GM12878 (cell line): ENCODE data around the gene RNF181. TPM values are rescaled to one million over a fixed set of nuclear protein-coding genes. Genes with fewer than 3 reads are reported as not detected.

Experiments used
- ATAC-seq: fragments of 200-7000 bp; cut with Tn5 transposase; 3 replicates; pipeline ENCODE4 v1.9.1; 2020; ENCODE audit warnings: mild to moderate bottlenecking, moderate library complexity
- BruUV-seq: library from RNA; stranded (reverse); fragments of 400-500 nt; replicated peaks from 2 replicates; lab custom pipeline; 2021; lab: Mats Ljungman, UMichigan
- CTCF ChIA-PET: fragments of 300-600 bp; sonication (Branson Sonifier 250); formaldehyde crosslinking; extraction: SDS; loops from one replicate; lab custom pipeline; 2021; ENCODE audit warnings: inconsistent platforms; lab: Yijun Ruan, JAX
- POLR2A ChIA-PET: fragments of 350-600 bp; formaldehyde crosslinking; extraction: SDS; loops from one replicate; lab custom pipeline; 2021; ENCODE audit warnings: inconsistent platforms; lab: Charles Lee
- RAD21 ChIA-PET: fragments of 300-600 bp; sonication (Branson Sonifier 250); formaldehyde crosslinking; loops from one replicate; lab custom pipeline; 2023; ENCODE audit warnings: antibody characterized with exemption; ENCODE audit not compliant: unreplicated experiment; lab: Charles Lee
- SMC1A ChIA-PET: fragments of 300-600 bp; sonication (Branson Sonifier 250); formaldehyde crosslinking; loops from one replicate; lab custom pipeline; 2023; ENCODE audit not compliant: unreplicated experiment, uncharacterized antibody; lab: Charles Lee
- DNase-seq: peaks from one replicate; pipeline ENCODE4 v3.0.0-alpha.2; 2011; ENCODE audit warnings: low read depth, low spot score
- FAIRE-seq: peaks from 3 replicates; lab custom pipeline; 2011; peaks lifted over from hg19 to GRCh38; lab: Jason Lieb, UNC
- H2AFZ ChIP-seq: 2 replicates; pipeline ENCODE4 v1.6.0; 2011; ENCODE audit warnings: low read depth, low read length, control low read depth; ENCODE audit not compliant: control insufficient read depth
- H3K27ac ChIP-seq: 2 replicates; pipeline ENCODE4 v1.5.1; 2011; ENCODE audit warnings: control low read depth; ENCODE audit not compliant: control insufficient read depth, insufficient read depth
- H3K27me3 ChIP-seq, 2 experiments: replicated peaks in 1 of 2; 2 replicates each; pipeline versions ENCODE4 v1.6.0 to v1.6.1; 2011; ENCODE audit warnings: low read length in 1 of 2; ENCODE audit not compliant: control insufficient read depth in 2 of 2, insufficient read depth in 2 of 2
- H3K36me3 ChIP-seq, 2 experiments: 2 replicates each; pipeline ENCODE4 v1.5.1; 2011; ENCODE audit warnings: low read length in 1 of 2; ENCODE audit not compliant: control insufficient read depth in 2 of 2, insufficient read depth in 2 of 2
- H3K4me1 ChIP-seq: 2 replicates; pipeline ENCODE4 v1.6.1; 2011; ENCODE audit warnings: mild to moderate bottlenecking, low read length, moderate library complexity, mixed read lengths; ENCODE audit not compliant: control insufficient read depth, insufficient read depth
- H3K4me2 ChIP-seq: 2 replicates; pipeline ENCODE4 v1.6.0; 2011; ENCODE audit warnings: control low read depth; ENCODE audit not compliant: control insufficient read depth, insufficient read depth
- H3K4me3 ChIP-seq: fragments of 200-600 bp; sonication (generic); 2 replicates; pipeline ENCODE4 v1.5.1; 2016
- H3K79me2 ChIP-seq: 2 replicates; pipeline ENCODE4 v1.6.0; 2011; ENCODE audit warnings: low read length; ENCODE audit not compliant: control insufficient read depth, insufficient read depth
- H3K9ac ChIP-seq: 2 replicates; pipeline ENCODE4 v1.8.0; 2011; ENCODE audit warnings: low read length, control low read depth, mixed read lengths; ENCODE audit not compliant: control insufficient read depth, insufficient read depth
- H3K9me3 ChIP-seq: replicated peaks from 3 replicates; pipeline ENCODE4 v1.5.1; 2011; ENCODE audit warnings: mild to moderate bottlenecking, low read length; ENCODE audit not compliant: control insufficient read depth, insufficient read depth
- H4K20me1 ChIP-seq: 2 replicates; pipeline ENCODE4 v1.6.0; 2011; ENCODE audit not compliant: control insufficient read depth, insufficient read depth
- ATF2 ChIP-seq: IDR thresholded peaks from 2 replicates; pipeline ENCODE4 v1.6.1; 2012; ENCODE audit warnings: low read length, inconsistent platforms
- ATF7 ChIP-seq: fragments of 450-650 bp; IDR thresholded peaks from 2 replicates; pipeline ENCODE4 v1.6.1; 2016; ENCODE audit warnings: low read depth, mild to moderate bottlenecking
- CBFB ChIP-seq: IDR thresholded peaks from 2 replicates; pipeline ENCODE4 v1.6.1; 2016; ENCODE audit warnings: antibody characterized with exemption, low read depth
- CEBPB ChIP-seq, 2 experiments: fragments of 150-350 bp in 1 of 2; IDR thresholded peaks; 2 replicates each; pipeline ENCODE4 v1.6.1; 2012 to 2014; ENCODE audit warnings: low read depth in 2 of 2, low read length in 2 of 2, borderline replicate concordance in 1 of 2, inconsistent platforms in 1 of 2
- EZH2 ChIP-seq: IDR thresholded peaks from 2 replicates; pipeline ENCODE4 v1.6.1; 2012; ENCODE audit warnings: low read depth, mild to moderate bottlenecking, control low read depth, inconsistent platforms, low read length, borderline replicate concordance; ENCODE audit not compliant: control insufficient read depth
- FOS ChIP-seq: IDR thresholded peaks from 3 replicates; pipeline ENCODE4 v1.6.1; 2011; ENCODE audit warnings: borderline replicate concordance; ENCODE audit not compliant: insufficient read length; ENCODE audit errors: extremely low read depth
- IKZF1 ChIP-seq: fragments of 450-650 bp; conservative IDR thresholded peaks from 2 replicates; pipeline ENCODE4 v1.6.1; 2017; ENCODE audit warnings: antibody characterized with exemption, mild to moderate bottlenecking
- JUNB ChIP-seq: IDR thresholded peaks from 2 replicates; pipeline ENCODE4 v1.6.1; 2016; ENCODE audit warnings: antibody characterized with exemption, mild to moderate bottlenecking
- MEF2A ChIP-seq: IDR thresholded peaks from 2 replicates; pipeline ENCODE4 v1.6.1; 2011; ENCODE audit warnings: low read depth, mild to moderate bottlenecking, low read length, moderate library complexity; ENCODE audit not compliant: insufficient read depth
- MYB ChIP-seq: fragments of 150-350 bp; IDR thresholded peaks from 2 replicates; pipeline ENCODE4 v1.6.1; 2014; ENCODE audit warnings: mild to moderate bottlenecking, low read depth, low read length, borderline replicate concordance
- NFXL1 ChIP-seq: fragments of 450-650 bp; IDR thresholded peaks from 2 replicates; pipeline ENCODE4 v1.6.1; 2017; ENCODE audit warnings: antibody characterized with exemption, mild to moderate bottlenecking, borderline replicate concordance
- POU2F2 ChIP-seq: IDR thresholded peaks from 3 replicates; pipeline ENCODE4 v1.6.1; 2011; ENCODE audit warnings: low read depth, mild to moderate bottlenecking, low read length, borderline replicate concordance
- RBBP5 ChIP-seq: fragments of 200-600 bp; sonication (generic); conservative IDR thresholded peaks from 2 replicates; pipeline ENCODE4 v1.6.1; 2016
- REST ChIP-seq: IDR thresholded peaks from 2 replicates; pipeline ENCODE4 v1.6.1; 2012; ENCODE audit warnings: mild to moderate bottlenecking, low read depth, low read length
- SIN3A ChIP-seq: IDR thresholded peaks from 2 replicates; pipeline ENCODE4 v1.6.1; 2012; ENCODE audit warnings: low read depth, low read length, improper control_type of control experiment
- TCF3 ChIP-seq: IDR thresholded peaks from 2 replicates; pipeline ENCODE4 v1.6.1; 2012; ENCODE audit warnings: low read depth, mild to moderate bottlenecking, low read length, borderline replicate concordance; ENCODE audit not compliant: insufficient read depth
- ZNF274 ChIP-seq: IDR thresholded peaks from one replicate; pipeline ENCODE4 v1.8.0; 2011; ENCODE audit not compliant: insufficient read length, insufficient read depth
- ZZZ3 ChIP-seq: IDR thresholded peaks from 2 replicates; pipeline ENCODE4 v1.6.1; 2011; ENCODE audit warnings: low read depth; ENCODE audit not compliant: control insufficient read depth, insufficient read length
- WGBS: methylation state at CpG from one replicate; pipeline ENCODE4 v1.1.6; 2016; ENCODE audit warnings: low lambda C conversion rate; ENCODE audit not compliant: insufficient replicate concordance, insufficient coverage; ENCODE audit errors: missing lambda C conversion rate; 5-methylcytosine and 5-hydroxymethylcytosine counted together
- in situ Hi-C: fragments of 300-500 bp; cut with MboI; formaldehyde crosslinking; loops from 9 replicates; pipeline ENCODE4 v1.14.3; 2018; ENCODE audit warnings: mixed read lengths
- intact Hi-C: fragments of 100-400 bp; cut with micrococcal nuclease; formaldehyde crosslinking; loops from one replicate; pipeline ENCODE4 v1.14.2; 2022; ENCODE audit not compliant: unreplicated experiment
- polyA plus RNA-seq, 11 experiments: library from polyadenylated mRNA; depleted of rRNA in 4 of 11; unstranded in 6 of 11; stranded (reverse) in 5 of 11; fragments of >200 nt; fragmentation: Nextera tagmentation in 4 of 11; fragmentation: Illumina TruSeq in 1 of 11; extraction: Ambion mirVana in 4 of 11; extraction: Trizol in 1 of 11; gene quantifications; 1 replicate in 1 of 11; 2 replicates in 10 of 11; pipeline versions ENCODE4 v1.2.1 to v1.2.3, GENCODE V29; 2011 to 2016; ENCODE audit warnings: inconsistent platforms in 2 of 11, missing spikeins in 2 of 11, low read depth in 1 of 11
- total RNA-seq, 4 experiments: library from RNA; depleted of rRNA in 3 of 4; stranded (reverse); fragments of >200 nt in 3 of 4; fragmentation: Illumina TruSeq in 1 of 4; extraction: Trizol in 1 of 4; gene quantifications; 2 replicates each; pipeline versions ENCODE4 v1.2.1 to v1.2.3, GENCODE V29; 2013 to 2021

The RNF181 gene
- total and polyA plus RNA-seq, 10 of the 15 experiments (the other 5 are each of a cell fraction or from before 2014, with no cell fraction given), result 101 to 409 (median 213) TPM

GRCh38 chr2:85582492-85582891 is 13.1 kb upstream of the RNF181 start:
- BruUV-seq, result no TSS peak
- POLR2A ChIA-PET, result no interaction called here
- no peak for DNase-seq
- in situ Hi-C loops (no loop called here), intact Hi-C loops (no loop called here)
- Histone ChIP-seq H3K9me3 (no peaks in the 10 kb centered on the region), H3K27me3 (no peaks in the 10 kb centered on the region), H3K4me1 (peaks cover 33% of the 10 kb centered on the region), H4K20me1 (no peaks in the 10 kb centered on the region), H3K79me2 (peaks cover 26% of the 10 kb centered on the region), H3K4me2 (no peak overlapping the region), H2AFZ (no peak overlapping the region), H3K9ac (no peak overlapping the region), H3K27ac (no peak overlapping the region), H3K36me3 (peaks cover 0 to 6% of the 10 kb centered on the region in 2 experiments; a peak in 2 of 4 replicates), H3K4me3 (no peak overlapping the region)
- WGBS, result 88% methylated on average over 1 of the region's 1 CpG
- RAD21 ChIA-PET, result no interaction called here
- TF ChIP-seq NFXL1 (no peak), ZZZ3 (no peak), POU2F2 (no peak), CBFB (no peak), FOS (no peak), SIN3A (no peak), ZNF274 (no peak), MEF2A (no peak), CEBPB (IDR thresholded peaks at IDR 0.05; ENCODE audit: borderline replicate concordance in 1 of 2, low read depth in 2 of 2, low read length in 2 of 2) (no peak), RBBP5 (no peak), REST (no peak), EZH2 (no peak), ATF7 (no peak), MYB (no peak), IKZF1 (no peak), TCF3 (no peak), JUNB (no peak), ATF2 (no peak)
- no peak for FAIRE-seq
- ATAC-seq, result no peak
- SMC1A ChIA-PET, result interaction anchor here (1.4 kb wide), 1 partner anchor 12 kb away, joined by 6 read pairs; no protein-coding TSS in a partner anchor
- CTCF ChIA-PET, result interaction anchor here (0.9 kb wide), 1 partner anchor 125 kb away, joined by 3 read pairs; no protein-coding TSS in a partner anchor
